ENCODE data around the gene FBXW12.
"Not testable (repeated sequence)": the region's sequence is repeated elsewhere in the genome, so short reads cannot be mapped to it uniquely, and the experiment has no call there.

The FBXW12 gene, protein sequence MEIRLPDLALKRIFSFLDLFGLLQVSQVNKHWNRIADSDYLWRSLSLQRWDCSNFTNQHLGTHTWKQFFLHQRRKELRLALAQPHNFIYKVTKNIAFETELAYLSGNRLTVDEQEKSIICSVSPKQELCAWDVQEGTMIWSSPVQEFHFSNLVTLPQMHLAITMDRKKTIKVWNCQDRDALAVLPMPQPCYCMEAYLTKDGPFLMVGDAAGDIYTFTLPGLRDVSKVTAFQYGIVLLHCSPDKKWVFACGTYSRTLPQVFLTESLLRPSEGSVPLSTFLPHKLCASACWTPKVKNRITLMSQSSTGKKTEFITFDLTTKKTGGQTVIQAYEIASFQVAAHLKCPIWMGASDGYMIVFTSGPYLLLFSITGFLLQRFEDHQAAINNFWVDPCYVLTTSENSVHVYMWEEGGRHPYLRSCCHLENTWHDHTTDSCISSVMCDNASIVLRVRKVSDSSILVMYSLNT

DNA sequence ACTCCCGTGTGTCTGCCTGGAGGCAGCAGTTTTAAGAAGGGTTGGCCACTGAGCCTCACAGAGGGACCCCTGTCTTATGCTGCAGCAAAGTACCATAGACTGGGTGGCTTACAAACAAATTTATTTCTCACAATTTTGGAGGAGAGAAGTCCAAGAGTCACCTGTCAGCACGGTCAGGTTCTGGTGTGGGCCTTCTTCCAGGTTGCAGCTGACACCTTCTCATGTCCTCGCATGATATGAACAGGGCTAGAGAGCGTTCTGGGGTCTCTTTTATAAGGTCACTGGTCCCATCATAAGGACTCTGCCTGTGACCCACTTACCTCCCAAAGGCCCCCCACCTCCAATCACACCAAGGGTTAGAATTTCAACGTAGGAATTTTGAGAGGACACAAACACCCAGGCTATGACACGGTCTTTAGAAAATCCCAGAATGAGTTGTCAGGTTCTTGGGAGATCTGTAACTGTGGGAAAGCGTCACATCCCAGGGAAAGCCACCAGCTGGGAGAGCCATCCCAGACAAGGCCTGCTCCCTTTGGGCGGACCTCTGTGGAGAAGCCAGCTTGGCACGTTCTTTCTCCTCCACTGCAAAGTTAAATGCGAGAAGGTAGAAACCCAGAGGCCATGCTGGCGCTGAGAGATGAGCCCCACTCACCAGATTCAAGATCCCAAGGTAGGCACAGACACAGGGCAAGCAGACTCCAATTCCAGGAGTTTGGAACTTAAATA, at the start of gene FBXW12:
Gene FBXW12, plus strand, starts transcription at position 569 of the 726 bp plus-strand sequence. CDS start 549 bp downstream, outside the sequence.
- DNase-seq = no peak

GRCh38 chr3:48331706-48332435, 40.1 kb upstream of the FBXW12 start:
- not testable (repeated sequence) for DNase-seq

GRCh38 chr3:48333346-48334245, 38.4 kb upstream of the FBXW12 start, which contains the start of gene SPINK8:
SPINK8 (minus strand) TSS chr3:48333661; CDS start chr3:48328341, 5,320 bp downstream.
- DNase-seq = not testable (repeated sequence)

- no peak for DNase-seq
Observed at GRCh38 chr3:48334605-48335004, 37.4 kb upstream of the FBXW12 start.

GRCh38 chr3:48335286-48335685, 36.7 kb upstream of the FBXW12 start:
- DNase-seq = peak; percentile 30

GRCh38 chr3:48337536-48337935, 34.5 kb upstream of the FBXW12 start:
- DNase-seq = not testable (repeated sequence)

GRCh38 chr3:48338635-48339034, 33.4 kb upstream of the FBXW12 start:
- peak; percentile 23 for DNase-seq

- DNase-seq = no peak
Observed at GRCh38 chr3:48343432-48343831, 28.6 kb upstream of the FBXW12 start.

DNA sequence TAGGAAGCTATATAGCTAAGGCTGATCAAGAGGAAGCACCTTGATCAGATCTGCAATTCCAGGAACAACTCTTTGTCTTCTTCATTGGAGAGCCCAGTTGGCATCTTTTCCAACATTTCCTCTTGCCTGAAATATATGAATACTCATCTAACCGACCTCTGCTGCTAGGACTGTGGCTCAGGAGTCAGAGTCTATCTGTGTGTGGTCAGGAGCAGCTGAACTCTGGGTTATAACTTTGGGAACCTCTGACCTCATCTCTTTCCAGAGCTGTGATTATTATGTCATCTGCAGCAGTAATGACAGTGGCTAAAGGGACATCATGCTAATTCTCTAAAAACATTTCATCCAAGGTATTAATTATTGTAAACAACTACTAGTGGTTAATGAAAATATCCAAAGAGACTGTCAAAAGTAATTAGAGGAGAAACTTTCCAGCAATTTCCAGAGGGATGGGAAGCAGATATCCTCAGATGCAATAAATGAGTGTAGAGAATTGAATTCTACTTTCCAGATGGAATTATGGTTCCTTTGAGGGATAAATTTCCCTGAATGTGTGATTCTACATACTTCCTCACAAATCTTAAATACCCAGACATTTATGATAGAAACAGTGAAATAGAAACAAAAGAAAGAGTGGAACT, 27.0 kb upstream of the FBXW12 start:
- no peak for DNase-seq

DNA sequence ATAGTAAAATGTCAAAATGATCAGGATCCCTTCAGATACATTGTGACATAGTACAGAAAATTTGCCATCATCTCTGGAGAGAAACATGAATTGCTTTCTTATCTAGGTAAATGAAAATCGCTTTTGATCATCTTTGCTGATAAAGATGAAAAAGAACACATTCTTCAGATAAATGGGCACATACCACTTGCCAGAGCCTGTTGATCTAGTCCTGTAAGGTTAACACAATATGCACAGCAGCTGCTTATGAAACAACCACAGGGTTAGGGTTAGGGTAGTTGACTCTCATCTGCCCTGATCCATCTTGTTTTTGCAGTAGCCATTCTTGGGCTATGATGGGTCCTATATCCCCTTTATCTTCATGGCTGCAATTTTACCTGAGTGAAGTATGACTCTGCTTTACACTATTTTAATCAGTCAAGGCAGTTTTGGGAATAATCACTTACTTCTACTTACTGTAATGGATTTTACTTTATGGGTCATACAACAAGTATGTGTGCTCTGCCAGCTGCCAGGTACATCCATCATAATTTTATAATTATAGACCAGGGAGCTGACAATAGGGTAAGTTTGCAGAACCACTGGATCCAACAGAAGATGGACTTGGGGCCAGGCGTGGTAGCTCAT, 26.0 kb upstream of the FBXW12 start:
- no peak for DNase-seq

DNA sequence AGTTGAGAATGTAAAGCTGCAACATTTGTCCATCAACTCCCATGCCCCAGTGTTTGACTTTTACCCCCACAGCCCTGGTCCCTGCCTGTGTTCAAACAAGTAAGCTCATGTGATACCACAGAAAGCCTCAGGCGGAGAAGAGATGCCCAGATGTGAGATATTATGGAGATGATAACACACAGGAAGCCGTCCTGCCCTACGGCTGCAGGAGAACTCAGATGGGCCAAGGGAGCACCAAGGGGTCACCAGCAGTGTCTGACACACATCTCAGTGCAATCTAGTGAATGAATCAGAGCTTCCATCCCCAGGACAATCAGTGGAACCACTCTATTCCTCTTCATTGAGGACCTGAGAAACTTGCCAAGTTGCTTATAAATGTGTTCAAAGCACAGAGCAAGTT, 24.5 kb upstream of the FBXW12 start:
- no peak for DNase-seq

DNA sequence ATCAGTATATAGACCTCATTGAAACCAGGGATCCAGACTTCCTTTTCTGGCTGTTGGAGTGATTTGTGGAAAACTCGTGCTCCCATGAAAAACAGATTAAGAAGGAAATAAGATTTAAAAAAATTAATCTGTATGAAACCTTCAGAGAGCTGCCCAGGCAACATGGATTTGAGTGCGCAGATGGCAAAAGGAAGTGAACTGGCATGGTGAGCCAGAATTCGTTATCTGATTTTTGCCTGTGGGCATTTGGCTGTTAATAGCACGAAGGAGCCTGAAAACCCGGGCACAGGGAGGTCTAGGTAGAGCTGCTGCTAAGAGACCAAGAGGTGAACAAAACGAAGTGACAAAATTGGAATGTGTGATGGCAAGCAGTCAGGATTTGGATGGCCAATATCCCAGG, 19.5 kb upstream of the FBXW12 start:
- no peak for DNase-seq

DNA sequence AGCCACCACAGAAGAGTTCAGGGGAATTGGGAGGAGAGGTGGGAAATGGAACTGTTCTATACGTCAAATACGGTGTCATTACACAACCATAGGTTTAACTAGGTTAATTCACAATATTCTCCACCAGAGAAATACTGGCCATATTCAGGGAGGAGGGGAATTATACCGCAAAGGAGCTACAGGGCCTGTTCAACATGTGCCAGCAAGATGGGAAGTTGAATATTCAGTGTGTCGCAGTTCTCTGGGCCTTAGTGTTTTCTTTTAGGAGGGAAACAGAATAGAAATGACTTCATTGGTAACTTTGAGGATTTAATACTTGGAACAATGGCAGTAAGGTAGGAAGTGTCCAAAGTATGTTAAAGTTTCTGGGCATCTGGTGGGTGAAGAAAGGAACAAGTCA, 18.0 kb upstream of the FBXW12 start:
- DNase-seq = no peak

DNA sequence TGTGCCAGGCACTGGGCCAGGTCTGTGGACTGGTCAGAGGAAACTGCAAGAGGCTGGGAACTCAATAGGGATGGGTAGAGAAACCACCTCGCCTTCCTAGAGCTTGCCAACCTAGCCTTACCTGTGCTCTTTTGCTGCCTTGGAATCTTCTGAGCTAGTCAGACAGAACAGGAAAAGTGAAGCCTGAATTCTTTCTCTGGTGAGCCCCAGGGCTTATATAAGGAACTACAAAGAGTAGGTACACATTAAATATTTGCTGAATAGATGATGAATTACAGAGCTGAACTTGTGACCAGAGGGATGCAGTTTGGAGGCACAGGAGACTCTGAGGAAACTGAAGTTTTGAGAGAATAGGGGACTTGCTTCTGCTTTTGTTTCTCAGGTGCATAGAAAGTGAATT, 15.6 kb upstream of the FBXW12 start:
- no peak for DNase-seq

DNA sequence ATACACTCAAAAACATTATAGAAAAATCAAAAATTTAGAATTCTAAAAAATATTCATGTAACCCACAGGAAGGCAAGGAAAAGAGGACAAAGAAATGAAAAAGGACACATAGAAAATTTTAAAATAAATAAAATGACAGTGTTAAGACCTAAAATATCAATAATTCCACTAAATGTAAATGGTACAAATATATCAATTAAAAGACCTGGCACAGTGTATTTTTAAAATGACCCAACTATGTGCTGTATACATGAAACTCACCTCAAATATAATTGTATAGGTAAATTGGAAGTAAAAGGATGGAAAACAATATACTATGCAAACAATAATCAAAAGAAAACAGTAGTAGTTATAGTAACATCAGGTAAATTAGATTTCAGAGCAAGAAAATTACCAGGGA, 10.1 kb upstream of the FBXW12 start:
- no peak for DNase-seq

- no peak for DNase-seq
Observed at GRCh38 chr3:48364840-48365239, 7.2 kb upstream of the FBXW12 start.

GRCh38 chr3:48367201-48367600, 4.8 kb upstream of the FBXW12 start:
- no peak for DNase-seq

- no peak for DNase-seq
Observed at GRCh38 chr3:48369693-48370332, 2.2 kb upstream of the FBXW12 start.

- no peak for DNase-seq
Observed at GRCh38 chr3:48370333-48370713, 1.7 kb upstream of the FBXW12 start.

DNA sequence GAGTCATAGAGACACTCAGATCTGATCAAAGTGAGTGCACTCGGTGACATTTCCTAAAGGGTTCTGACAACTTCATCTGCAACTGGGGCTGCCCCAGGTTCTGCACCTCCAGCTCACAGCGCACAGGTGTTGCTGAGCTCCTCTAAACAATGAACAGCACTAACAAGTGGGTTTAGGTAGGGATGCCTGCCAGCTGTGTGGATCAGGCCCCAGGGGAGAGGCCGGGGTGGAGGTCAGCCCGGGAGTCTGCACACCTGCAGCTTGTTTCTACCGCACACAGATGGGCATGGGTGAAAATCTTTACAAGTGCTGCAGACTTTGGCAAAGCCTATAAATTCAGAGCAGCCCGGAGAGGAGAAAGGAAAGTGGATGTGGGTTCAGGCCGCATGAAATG, 355 bp downstream of the FBXW12 start:
- DNase-seq = no peak
